ENCODE measurements around the gene PPFIA3.
"Not testable (repeated sequence)": the region's sequence is repeated elsewhere in the genome, so short reads cannot be mapped to it uniquely, and the experiment has no call there.

PPFIA3 gene

DNA sequence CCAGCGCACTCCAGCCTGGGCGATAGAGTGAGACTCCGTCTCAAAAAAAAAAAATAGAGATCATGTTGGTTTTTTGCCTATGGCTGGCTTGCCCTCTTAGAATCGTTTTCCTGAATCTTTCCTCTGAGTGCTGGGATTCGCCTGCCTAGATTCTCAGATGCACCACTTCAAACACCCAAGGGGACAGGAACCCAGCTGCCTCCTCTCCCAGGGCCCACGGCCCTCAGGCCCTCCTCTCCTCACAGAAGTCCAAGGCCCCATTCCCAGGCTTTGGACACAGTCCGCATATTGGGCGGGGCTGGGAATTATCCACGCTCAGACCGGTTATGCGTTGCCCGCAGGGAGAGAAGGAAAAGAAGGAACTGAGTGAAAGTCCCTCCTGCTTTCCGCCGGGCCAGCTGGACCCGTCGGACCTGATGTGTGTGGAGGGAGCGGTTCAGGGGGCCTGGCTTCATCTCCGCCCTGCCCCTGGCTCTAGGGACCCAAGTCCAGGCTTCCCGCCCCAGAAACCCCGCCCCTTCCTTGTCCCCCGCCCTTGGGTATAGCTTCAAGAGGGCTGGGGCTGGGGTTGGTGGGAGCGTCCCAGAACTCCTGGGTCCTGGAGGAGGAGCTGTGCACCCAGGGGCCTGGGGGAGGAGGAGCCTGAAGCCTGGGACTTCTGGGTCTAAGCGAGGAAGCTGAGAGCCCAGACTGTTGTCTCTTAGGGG, 5.8 kb downstream of the PPFIA3 start:
- no peak for DNase-seq

DNA sequence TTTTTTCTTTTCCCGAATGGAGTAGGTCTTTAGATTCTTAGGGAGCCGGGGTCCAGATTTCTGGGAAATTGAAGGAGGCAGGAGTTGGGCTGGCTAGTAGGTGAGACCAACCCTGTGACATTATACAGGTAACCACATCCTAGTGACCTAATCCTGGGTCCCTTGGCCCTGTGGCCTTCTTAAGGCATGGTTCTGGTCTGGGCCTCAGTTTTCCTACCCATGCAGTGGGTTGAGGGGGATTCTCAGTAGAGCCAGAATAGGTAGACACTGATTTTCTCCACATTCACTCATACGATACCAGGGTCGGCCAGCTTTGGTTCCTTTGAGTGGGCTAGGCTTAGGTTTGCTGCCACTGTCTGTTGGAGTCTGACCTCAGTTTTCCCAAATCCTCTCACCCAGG, 7.2 kb downstream of the PPFIA3 start:
- no peak for DNase-seq

DNA sequence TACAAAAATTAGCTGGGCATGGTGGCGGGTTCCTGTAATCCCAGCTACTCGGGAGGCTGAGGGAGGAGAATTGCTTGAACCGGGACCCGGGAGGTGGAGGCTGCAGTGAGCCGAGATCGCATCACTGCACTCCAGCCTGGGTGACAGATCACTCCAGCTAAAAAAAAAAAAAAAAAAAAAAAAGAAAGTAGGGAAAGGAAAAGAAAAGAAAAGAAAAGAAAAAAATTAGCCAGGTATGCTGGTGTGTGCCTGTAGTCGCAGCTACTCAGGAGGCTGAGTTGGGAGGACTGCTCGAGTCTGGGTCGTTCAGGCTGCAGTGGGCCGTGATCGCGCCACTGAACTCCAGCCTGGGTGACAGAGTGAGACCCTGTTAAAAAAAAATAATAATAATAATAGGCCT, 7.9 kb downstream of the PPFIA3 start:
- not testable (repeated sequence) for DNase-seq

DNA sequence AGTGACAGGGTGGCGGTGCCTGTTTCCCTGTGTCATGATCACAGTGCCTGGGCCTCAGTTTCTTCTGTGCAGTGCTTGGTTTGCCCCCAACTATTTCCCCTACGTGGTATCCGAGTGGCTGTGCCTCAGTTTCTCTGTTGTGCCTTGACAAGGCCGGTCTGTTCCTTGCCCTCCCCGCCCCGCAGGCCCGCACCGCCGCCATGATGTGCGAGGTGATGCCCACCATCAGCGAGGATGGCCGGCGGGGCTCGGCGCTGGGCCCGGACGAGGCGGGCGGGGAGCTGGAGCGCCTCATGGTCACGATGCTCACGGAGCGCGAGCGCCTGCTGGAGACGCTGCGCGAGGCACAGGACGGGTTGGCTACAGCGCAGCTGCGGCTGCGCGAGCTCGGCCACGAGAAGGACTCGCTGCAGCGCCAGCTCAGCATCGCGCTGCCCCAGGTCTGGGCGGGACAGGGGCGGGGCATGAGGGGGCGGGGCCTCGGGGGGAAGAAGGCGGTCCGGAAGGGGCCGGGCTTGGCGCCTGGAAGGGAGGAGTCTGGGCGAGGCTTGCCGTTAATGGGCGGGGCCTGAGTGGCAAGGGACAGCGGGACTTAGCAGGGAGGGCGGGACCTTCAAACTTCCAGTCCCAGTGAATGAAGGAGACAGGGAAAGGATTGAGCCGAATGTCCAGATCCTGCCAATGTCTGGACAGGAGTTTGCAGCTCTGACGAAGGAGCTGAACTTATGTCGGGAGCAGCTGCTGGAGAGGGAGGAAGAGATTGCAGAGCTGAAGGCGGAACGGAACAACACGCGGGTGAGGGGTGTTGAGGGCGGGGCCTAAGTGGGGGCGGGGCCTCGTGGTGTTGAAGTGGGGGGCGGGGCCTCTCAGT, 8.6 kb downstream of the PPFIA3 start:
- DNase-seq: peak; percentile 91

DNA sequence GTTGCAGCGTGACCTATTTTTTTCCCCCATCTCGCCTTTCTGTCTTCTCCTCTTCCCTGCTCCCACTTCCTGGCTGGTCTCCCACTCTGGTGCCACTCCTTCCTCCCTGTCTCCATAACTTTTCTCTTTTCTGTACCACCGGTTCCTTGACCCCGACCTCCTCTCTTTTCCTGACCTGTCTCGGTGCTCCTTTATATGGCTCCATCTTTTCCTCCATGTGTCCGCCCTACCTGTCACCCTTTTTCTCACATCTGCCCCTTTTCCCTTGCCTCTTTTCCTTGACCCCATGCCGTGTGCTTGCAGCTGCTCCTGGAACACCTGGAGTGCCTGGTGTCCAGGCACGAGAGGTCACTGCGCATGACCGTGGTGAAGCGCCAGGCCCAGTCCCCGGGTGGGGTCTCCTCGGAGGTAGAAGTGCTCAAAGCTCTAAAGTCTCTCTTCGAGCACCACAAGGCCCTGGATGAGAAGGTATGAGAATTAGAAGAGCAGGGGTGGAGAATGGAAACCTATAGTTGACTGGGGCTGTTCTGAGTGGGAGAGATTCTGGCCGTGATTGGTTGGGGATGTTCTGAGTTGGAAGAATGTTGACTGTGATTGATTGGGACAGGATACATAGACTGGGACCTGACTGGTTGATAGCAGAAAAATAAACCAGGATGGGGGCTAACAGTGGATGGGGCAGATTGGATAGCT, 9.3 kb downstream of the PPFIA3 start:
- DNase-seq: no peak

DNA sequence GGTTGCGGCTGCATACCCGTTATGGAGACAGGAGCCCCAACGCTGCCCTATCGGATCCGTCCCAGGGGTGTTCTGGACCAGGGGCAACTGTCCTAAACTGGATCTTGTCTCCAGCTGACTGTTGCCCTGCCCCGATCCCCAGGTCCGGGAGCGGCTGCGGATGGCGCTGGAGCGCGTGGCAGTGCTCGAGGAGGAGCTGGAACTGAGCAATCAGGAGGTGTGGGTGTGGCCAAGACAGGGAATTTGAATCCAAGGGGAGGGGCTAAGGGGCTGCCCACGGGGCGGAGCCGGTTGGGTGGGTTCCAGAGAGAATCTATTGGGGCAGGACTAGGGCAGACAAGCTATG, 9.9 kb downstream of the PPFIA3 start:
- DNase-seq: no peak

DNA sequence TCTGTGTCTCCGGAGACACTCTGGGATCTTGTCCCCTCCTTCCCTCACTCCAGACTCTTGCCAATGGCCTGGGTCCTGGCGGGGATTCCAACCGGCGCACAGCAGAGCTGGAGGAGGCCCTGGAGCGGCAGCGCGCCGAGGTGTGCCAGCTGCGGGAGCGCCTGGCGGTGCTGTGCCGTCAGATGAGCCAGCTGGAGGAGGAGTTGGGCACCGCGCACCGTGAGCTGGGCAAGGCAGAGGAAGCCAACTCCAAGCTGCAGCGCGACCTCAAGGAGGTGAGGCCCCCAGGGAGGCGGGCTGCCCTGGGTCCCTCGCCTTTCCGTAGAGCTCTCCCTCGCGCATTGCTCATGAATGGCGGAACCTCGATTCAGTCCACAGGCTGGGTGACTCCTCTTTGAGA, 11.0 kb downstream of the PPFIA3 start:
- DNase-seq: no peak

DNA sequence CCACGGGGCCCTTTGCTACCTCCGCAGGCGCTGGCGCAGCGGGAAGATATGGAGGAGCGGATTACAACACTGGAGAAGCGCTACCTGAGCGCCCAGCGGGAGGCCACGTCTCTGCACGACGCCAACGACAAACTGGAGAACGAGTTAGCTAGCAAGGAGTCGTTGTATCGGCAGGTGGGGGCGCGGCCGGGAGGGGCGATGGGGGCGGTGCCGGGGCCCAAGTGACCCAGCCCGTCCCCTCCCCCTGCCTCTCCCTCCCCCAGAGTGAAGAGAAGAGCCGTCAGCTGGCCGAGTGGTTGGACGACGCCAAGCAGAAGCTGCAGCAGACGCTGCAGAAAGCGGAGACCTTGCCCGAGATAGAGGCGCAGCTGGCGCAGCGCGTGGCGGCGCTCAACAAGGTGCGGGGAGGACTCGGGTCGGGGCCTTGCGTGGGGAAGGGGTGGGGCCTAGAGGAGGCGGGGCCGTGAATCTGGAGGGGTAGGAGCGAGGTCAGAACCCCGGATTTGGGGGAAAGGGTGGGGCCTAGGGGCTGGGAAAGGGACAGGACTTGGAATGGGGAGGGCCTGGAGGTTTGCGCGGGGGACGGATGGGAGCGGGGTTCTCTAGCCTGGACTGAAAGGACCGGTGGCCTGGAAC, 13.7 kb downstream of the PPFIA3 start:
- no peak for DNase-seq

DNA sequence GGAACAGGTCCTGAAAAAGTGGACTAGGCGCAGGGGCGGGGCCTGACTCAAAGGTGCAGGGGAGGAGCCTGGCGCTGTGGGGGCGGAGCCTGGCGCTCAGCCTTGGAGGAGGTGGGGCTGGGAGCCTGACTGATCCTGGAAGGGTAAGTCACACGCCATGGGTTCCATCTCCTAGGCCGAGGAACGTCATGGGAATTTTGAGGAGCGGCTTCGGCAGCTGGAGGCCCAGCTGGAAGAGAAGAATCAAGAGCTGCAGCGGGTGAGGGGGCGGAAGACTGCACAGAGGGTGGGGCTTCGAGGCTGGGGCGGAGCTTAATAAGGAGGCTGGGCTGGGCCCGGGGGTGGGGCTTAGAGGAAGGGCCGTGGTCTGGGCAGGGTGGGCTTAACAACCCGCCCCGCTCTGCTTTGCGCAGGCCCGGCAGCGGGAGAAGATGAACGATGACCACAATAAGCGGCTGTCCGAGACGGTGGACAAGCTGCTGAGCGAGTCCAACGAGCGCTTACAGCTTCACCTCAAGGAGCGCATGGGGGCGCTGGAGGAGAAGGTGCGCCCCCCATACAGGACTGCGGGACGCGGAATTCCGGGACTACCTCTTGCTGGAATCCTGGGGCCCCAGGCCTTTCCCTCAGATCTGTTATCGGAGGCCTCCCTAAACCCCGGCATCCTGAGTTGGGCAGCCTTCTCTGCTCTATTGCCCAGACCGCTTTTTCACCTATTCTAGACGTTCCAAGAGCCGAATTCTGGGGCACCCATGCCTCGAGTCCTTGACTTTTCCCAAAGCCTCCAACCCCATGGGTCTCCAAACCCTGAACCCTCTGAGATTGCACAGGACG, 14.5 kb downstream of the PPFIA3 start:
- no peak for DNase-seq

DNA sequence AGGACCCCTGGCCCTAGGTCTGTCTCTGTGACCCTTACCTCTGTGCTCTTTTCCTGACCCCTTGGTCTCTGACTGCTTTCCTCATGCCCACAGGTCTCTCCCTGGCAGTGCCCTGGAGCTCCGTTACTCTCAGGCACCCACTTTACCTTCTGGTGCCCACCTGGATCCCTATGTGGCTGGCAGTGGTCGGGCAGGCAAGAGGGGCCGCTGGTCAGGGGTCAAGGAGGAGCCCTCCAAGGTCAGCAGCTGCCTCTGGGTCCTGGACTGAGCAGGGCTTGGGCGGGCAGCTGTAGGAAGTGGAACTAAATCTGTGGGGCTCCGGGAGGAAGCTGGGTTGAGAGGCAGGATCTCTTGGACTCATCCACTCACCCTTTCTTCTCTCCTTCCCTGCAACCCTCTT, 16.3 kb downstream of the PPFIA3 start:
- DNase-seq: no peak

DNA sequence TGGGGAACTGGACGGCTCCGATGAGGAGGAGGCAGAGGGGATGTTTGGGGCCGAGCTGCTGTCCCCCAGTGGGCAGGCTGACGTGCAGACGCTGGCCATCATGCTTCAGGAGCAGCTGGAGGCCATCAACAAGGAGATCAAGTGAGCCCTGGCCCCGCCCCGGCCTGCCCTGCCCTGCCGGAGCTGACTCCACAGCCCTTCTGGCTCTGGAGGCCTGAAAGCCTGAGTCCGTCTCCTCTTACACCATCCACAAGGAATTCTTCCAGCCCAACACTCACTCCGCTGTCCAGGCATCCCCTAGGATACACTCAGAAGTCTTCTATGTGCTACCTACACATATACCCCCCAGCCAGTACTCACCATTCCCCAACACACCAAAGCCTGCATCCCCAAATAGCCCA, 17.4 kb downstream of the PPFIA3 start:
- DNase-seq: no peak

DNA sequence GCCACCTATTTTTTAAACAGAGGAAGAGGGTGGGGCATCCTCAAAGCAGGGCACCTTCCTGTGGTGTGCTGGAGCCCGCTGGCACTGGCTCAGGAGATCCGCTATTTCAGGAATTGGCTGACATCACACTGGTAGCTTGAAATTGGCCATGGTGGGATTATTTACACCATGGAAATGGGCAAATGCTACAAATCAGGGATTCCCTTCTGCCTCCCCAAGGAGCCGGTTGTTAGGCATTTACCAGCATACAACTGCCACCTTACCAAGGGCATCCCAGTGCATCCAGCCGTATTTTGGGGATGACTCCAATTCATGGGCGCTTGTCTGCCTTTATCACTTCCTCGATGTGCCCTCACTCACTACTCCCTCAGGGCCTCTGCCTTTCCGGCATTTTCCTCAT, 21.6 kb downstream of the PPFIA3 start:
- DNase-seq: no peak

DNA sequence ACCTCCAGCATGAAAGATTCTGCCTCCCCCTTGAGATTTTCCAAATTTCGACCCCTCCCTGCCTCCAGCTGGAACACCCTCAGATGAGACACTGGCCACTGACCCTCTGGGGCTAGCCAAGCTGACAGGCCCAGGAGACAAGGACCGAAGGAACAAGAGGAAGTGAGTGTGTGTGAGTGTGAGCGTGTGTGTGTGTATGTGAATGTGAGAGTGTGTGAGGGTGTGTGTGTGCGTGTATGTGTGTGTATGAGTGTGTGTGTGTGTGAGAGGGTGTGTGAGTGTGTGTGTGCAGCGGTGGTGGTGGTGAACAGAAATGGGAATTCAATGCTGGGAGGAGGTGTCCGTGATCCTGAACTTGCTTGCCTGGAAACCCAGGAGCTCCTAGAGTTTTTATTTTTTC, 22.0 kb downstream of the PPFIA3 start:
- no peak for DNase-seq

DNA sequence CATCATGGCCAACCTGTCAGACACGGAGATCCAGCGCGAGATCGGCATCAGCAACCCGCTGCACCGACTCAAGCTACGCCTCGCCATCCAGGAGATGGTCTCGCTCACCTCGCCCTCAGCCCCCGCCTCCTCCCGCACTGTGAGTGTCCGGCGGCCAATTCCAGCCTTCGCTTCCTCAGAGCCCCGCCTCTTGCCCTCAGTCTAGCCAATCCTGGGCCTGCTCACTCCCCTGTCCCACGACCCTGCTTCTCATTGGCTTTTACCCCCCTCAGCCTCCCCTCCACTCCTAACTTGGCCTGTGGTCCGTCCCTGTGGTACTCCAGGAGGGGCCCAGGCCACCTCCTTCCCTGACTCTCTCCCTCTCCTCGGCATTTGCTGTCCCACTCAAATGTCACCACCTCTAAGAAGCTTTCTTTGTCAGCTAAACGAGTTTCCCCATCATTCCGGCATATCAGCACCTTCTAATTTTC, 23.6 kb downstream of the PPFIA3 start:
- no peak for DNase-seq

DNA sequence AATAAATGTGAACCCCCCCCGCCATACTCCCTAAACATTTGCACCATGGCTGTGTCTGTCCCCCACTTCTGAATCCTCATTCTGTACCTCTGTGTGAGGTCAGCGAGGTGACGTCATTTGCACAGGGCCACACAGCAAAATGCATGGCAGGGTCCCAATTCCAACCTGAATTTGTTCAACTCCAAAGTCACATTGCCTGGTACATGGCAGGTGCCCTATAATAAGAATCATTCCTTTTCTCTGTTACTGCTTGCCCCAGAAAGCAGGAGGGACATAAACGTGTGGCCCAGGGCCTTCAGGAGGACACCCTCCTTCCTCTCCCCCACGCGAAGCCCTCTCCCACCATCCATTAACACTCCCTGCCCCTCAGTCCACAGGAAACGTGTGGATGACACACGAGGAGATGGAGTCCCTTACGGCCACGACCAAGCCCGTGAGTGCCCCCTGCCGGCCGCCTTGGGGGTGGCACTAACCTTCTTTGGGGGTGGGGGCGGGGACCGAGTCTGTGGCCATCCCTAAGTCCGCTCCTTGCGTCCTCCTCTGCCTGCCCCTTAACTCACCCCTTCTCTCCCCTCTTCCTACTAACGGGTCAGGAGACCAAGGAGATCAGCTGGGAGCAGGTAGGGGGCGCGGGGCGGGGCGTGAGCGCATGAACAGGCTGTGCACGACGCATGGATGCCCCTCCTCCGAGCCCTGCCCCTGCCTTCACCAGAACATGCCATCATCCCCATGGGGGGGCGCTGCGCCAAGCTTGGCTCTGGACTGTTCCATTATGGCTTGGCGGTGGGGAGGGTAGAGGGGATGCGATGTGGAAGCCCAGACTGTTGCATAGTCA, 26.4 kb downstream of the PPFIA3 start:
- DNase-seq: peak; percentile 59

DNA sequence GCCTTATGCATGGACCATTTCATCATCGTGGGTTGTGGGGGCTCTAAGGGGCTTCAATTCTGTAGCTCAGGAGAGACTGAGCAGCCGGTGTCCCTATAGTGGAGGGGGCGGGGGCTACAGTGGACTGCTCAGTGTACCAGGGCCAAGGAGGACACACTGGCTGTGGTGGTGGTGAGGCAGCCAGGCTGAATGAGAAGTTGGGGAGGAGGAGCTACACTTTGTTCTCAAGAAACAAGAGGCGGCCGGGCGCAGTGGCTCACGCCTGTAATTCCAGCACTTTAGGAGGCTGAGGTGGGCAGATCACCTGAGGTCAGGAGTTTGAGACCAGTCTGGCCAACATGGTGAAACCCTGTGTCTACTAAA, 27.0 kb downstream of the PPFIA3 start:
- DNase-seq: not testable (repeated sequence)

DNA sequence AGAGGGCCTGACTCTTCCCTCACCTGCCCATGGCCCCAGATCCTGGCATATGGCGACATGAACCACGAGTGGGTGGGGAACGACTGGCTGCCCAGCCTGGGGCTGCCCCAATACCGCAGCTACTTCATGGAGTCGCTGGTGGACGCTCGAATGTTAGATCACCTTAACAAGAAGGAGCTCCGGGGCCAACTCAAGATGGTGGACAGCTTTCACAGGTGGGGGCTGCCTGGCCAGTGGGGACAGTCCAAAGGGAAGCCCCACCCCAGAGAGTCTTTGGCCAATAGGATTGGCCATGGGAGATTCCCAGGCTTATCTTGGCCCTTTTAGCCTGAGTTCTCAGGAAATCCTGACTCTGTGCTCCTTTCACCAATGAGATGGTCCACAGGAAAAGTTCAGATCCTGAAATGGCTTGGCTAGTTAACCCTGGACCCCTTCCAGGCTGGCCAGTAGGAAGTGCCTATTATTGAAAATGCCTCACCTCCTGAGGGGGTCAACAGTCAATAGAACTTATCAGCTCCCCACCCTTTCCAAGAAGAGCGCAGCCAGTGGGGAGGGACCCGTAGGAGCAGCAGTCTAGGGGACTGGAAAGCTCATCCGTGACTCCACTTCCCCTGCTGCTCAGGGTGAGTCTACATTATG, 28.8 kb downstream of the PPFIA3 start:
- no peak for DNase-seq

DNA sequence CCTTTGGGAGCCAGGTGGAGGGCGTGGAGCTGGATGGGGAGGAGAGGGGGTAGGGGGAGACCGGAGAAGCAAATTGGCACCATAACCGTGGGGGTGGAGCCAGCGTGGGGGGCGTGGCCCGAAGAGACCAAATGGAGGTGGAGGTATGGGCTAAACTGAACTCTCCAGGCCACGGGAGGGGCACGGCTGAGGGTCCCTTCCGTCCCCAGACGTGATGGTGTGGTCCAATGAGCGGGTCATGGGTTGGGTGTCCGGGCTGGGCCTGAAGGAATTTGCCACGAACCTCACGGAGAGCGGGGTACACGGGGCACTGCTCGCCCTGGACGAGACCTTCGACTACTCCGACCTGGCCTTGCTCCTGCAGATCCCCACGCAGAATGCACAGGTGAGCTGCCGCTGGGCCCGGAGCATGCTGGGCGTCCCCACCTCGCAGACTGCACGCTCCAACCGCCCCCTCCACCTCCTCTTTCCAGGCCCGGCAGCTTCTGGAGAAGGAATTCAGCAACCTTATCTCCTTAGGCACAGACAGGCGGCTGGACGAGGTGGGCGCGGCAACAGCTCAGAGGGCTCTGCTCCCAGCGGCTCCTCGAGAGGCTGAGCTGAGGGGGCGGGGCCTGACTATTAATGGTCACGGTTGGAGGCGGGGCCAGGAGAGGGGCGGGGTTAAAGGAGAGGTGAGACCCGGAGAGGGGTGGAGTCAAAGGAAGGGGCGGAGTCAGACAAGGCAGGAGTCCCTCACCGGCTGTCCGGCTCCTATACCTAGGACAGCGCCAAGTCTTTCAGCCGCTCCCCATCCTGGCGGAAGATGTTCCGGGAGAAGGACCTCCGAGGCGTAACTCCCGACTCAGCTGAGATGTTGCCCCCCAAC, 29.7 kb downstream of the PPFIA3 start:
- DNase-seq: peak; percentile 44

DNA sequence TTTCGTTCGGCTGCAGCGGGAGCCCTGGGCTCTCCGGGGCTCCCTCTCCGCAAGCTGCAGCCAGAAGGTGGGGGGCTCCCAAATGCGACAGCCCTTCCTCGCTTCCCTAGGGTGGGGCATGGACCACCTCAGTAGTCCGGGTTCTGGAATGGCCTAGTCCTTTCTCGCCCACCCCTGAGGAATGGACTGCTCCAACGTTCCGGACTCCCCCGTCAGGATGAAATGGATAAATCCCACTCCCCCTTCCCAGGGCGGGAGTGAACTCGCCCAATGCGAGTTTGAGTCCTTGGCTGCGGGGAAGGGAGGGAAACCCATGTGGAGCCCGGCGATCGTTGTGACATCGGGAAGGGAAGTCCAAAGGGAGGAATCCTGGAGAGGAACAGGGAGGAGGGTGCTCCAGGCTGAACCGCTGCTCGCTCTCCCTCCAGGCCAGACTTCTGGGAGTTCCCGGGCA, 30.3 kb downstream of the PPFIA3 start:
- DNase-seq: no peak

Data from activated gamma-delta T cell (primary cell).